Calu3 (cell line): ENCODE measurements around the gene EML6. TPM values are rescaled to one million over a fixed set of nuclear protein-coding genes. Genes with fewer than 3 reads are reported as not detected.

Experiments used
- BruUV-seq: library from RNA; stranded (reverse); fragments of 400-500 nt; replicated peaks from 2 replicates; lab custom pipeline; 2021; lab: Mats Ljungman, UMichigan
- CTCF ChIA-PET: fragments of 300-600 bp; sonication (Branson Sonifier 250); formaldehyde crosslinking; loops from one replicate; lab custom pipeline; 2022; ENCODE audit warnings: antibody characterized with exemption; lab: Charles Lee
- DNase-seq: peaks from one replicate; pipeline ENCODE4 v3.0.0; 2022
- H3K27ac Mint-ChIP-seq: one replicate; pipeline ENCODE4 v1.8.0; 2022; ENCODE audit warnings: mixed read lengths; ENCODE audit not compliant: unreplicated experiment
- H3K27me3 Mint-ChIP-seq: one replicate; pipeline ENCODE4 v1.8.0; 2022; ENCODE audit warnings: mixed read lengths; ENCODE audit not compliant: unreplicated experiment
- H3K36me3 Mint-ChIP-seq: one replicate; pipeline ENCODE4 v1.8.0; 2022; ENCODE audit warnings: mild to moderate bottlenecking, moderate library complexity, mixed read lengths; ENCODE audit not compliant: insufficient read depth, unreplicated experiment
- H3K4me1 Mint-ChIP-seq: one replicate; pipeline ENCODE4 v1.8.0; 2022; ENCODE audit warnings: mild to moderate bottlenecking, low read depth, mixed read lengths; ENCODE audit not compliant: unreplicated experiment
- H3K4me3 Mint-ChIP-seq: one replicate; pipeline ENCODE4 v1.8.0; 2022; ENCODE audit warnings: mild to moderate bottlenecking, low read depth, moderate library complexity, mixed read lengths; ENCODE audit not compliant: unreplicated experiment
- H3K9me3 Mint-ChIP-seq: one replicate; pipeline ENCODE4 v1.8.0; 2022; ENCODE audit warnings: low read depth, mixed read lengths; ENCODE audit not compliant: unreplicated experiment
- CTCF ChIP-seq: fragments of 200-600 bp; IDR thresholded peaks from one replicate; pipeline ENCODE4 v1.8.0; 2022; ENCODE audit warnings: antibody characterized with exemption; ENCODE audit not compliant: unreplicated experiment
- intact Hi-C: fragments of 100-400 bp; cut with micrococcal nuclease; formaldehyde crosslinking; loops from one replicate; pipeline ENCODE4 v1.10.0; 2022; ENCODE audit not compliant: unreplicated experiment
- total RNA-seq: library from RNA; stranded (reverse); gene quantifications from 2 replicates; pipeline ENCODE4 v1.2.3, GENCODE V29; 2022

The EML6 gene
- total RNA-seq, 1 experiment from 2014 or later: 0.45 TPM

DNA sequence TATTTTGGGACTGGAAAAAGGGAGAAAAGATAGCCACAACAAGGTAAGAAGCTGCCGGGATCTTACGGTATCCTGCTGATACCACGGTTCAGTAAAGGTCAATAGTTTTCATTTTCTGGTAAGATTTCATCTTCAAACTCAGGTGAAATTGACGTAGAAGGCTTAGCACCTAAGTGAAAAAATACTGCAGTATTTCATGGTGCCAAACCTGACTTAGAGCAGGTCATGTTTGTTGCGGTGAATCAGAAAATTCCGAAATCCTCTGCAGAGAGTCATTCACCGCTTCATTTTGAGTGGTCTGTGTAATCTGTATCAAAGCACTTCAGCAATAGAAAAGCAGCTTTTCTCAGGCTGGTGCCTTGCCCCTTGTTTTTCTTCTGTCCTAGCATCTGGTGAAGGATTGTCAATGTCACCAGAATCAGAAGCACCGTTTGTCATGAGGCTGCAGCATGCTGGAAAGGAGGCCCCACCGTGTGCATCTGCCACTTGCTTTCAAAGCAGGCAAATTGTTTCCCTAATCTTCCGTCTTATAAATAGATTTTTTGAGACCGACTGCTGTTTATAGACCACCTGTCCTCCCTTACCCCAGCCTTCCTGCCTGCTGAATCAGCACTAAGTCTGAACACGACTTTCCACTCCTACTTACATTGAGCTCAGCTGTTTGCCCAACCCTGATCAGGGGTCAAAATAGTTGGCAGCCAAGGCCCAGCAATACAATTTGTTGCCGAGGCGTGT is 156.3 kb downstream of the EML6 start:
- DNase-seq: no peak
- no TSS peak for BruUV-seq
- Mint-ChIP-seq H3K27ac (no peak overlapping the region), H3K9me3 (no peaks in the 10 kb centered on the region), H3K4me1 (peaks cover 8% of the 10 kb centered on the region), H3K4me3 (no peak overlapping the region), H3K36me3 (no peaks in the 10 kb centered on the region), H3K27me3 (no peaks in the 10 kb centered on the region)
- intact Hi-C loops: no loop called here
- no peak for TF ChIP-seq CTCF
- CTCF ChIA-PET: interaction anchor here (0.6 kb wide), 2 partner anchors 10 to 294 kb away, joined by 3 read pairs; no protein-coding TSS in a partner anchor

DNA sequence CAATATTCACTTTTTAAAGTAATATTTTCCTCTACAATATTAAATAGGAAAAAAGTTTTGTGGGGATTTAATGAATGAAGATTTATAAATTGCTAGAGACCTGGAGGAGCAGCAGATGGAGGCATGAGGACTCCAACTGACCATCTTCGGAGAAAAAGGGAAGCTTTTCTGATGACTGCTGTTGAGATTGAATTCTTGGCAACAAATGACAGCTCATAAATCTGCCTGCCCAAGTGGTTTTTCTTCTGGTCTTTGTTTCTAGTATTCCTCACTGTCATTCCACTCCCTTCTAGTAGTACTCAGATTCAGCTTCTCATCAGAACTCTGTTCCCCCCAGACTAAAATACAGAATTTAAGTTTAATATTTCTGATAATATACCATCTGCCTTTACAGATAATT is 157.0 kb downstream of the EML6 start:
- intact Hi-C loops: no loop called here
- BruUV-seq: no TSS peak
- Mint-ChIP-seq H3K4me3 (no peak overlapping the region), H3K4me1 (peaks cover 8% of the 10 kb centered on the region), H3K27ac (no peak overlapping the region), H3K9me3 (no peaks in the 10 kb centered on the region), H3K36me3 (no peaks in the 10 kb centered on the region), H3K27me3 (no peaks in the 10 kb centered on the region)
- no peak for DNase-seq
- CTCF ChIA-PET: interaction anchor here (0.6 kb wide), 2 partner anchors 10 to 293 kb away, joined by 3 read pairs; no protein-coding TSS in a partner anchor
- no peak for TF ChIP-seq CTCF

DNA sequence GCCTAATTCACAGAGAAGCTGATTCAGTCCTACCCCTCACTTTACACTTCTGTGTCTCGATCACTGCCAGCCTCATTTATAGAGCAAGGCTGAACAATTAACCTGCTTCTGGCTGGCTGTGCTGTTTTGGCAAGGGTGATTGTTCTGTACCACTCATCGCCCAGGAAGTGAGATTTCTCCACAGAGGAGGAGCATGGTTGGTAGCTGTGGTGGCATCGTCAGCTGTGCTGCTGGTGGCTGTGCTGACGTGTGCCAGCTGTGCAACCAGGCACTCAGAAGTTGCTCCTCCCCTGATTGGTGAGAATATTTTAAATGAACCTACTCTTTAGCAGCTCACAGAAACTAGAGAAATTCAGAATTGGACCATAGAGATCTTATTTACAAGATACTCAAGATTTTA is 158.3 kb downstream of the EML6 start:
- no peak for DNase-seq
- Mint-ChIP-seq H3K27me3 (no peaks in the 10 kb centered on the region), H3K4me3 (no peak overlapping the region), H3K27ac (no peak overlapping the region), H3K36me3 (no peaks in the 10 kb centered on the region), H3K4me1 (peaks cover 8% of the 10 kb centered on the region), H3K9me3 (no peaks in the 10 kb centered on the region)
- intact Hi-C loops: no loop called here
- BruUV-seq: no TSS peak
- TF ChIP-seq CTCF: no peak
- CTCF ChIA-PET: interaction anchor here (0.6 to 1.0 kb wide), 3 partner anchors 9 to 211 kb away, joined by 3 to 4 read pairs (median 3); no protein-coding TSS in a partner anchor

- CTCF ChIA-PET: interaction anchor here (1.1 kb wide), 1 partner anchor 14 kb away, joined by 3 read pairs; no protein-coding TSS in a partner anchor
- H3K4me3 Mint-ChIP-seq: no peak overlapping the region
Observed at GRCh38 chr2:54885891-54886290, 162.4 kb downstream of the EML6 start.

More at GRCh38 chr2:54885891-54886290, 162.4 kb downstream of the EML6 start:
- Mint-ChIP-seq H3K27me3 (no peaks in the 10 kb centered on the region), H3K27ac (no peak overlapping the region), H3K4me1 (peaks cover 8% of the 10 kb centered on the region), H3K9me3 (no peaks in the 10 kb centered on the region), H3K36me3 (no peaks in the 10 kb centered on the region)
- intact Hi-C loops: no loop called here
- DNase-seq: no peak
- TF ChIP-seq CTCF: no peak
- BruUV-seq: no TSS peak
